Ectodermal cell (in vitro differentiated cells): Measurements from ENCODE around the gene MEGF8.

Experiments used
- H3K27ac ChIP-seq: 2 replicates; pipeline ENCODE4 v1.7.0; 2013; ENCODE audit warnings: mild to moderate bottlenecking, low read depth, low read length; ENCODE audit not compliant: insufficient read depth, poor library complexity, severe bottlenecking
- H3K27me3 ChIP-seq: 2 replicates; pipeline ENCODE4 v1.7.0; 2013; ENCODE audit warnings: mild to moderate bottlenecking, low read length; ENCODE audit not compliant: insufficient read depth, control insufficient read depth, poor library complexity, severe bottlenecking
- H3K36me3 ChIP-seq: one replicate; pipeline ENCODE4 v1.7.0; 2013; ENCODE audit warnings: low read length; ENCODE audit not compliant: control insufficient read depth, insufficient read depth
- H3K4me1 ChIP-seq: one replicate; pipeline ENCODE4 v1.7.0; 2013; ENCODE audit warnings: low read length; ENCODE audit not compliant: control insufficient read depth, insufficient read depth
- H3K4me3 ChIP-seq: 2 replicates; pipeline ENCODE4 v1.7.0; 2013; ENCODE audit warnings: low read depth, low read length, control low read depth; ENCODE audit not compliant: insufficient read depth
- H3K9me3 ChIP-seq: 2 replicates; pipeline ENCODE4 v1.7.0; 2013; ENCODE audit warnings: mild to moderate bottlenecking, low read length, moderate library complexity; ENCODE audit not compliant: control insufficient read depth
- WGBS, 2 experiments: methylation state at CpG; one replicate each; pipeline ENCODE4 v1.1.7; 2013; ENCODE audit warnings: missing lambda C conversion rate in 2 of 2; 5-methylcytosine and 5-hydroxymethylcytosine counted together

MEGF8 gene

GRCh38 chr19:42322305-42322704, 3.1 kb upstream of the MEGF8 start:
- Histone ChIP-seq H3K4me1 (peaks cover 5% of the 10 kb centered on the region), H3K27me3 (peaks cover 53% of the 10 kb centered on the region), H3K4me3 (no peak overlapping the region), H3K36me3 (no peaks in the 10 kb centered on the region), H3K9me3 (no peaks in the 10 kb centered on the region), H3K27ac (no peak overlapping the region)
- 83 to 87% methylated on average over 9 of the region's 9 CpGs for WGBS, 2 experiments

- Histone ChIP-seq H3K36me3 (no peaks in the 10 kb centered on the region), H3K27me3 (peaks cover 49% of the 10 kb centered on the region), H3K4me1 (peaks cover 5% of the 10 kb centered on the region), H3K4me3 (no peak overlapping the region), H3K9me3 (no peaks in the 10 kb centered on the region), H3K27ac (no peak overlapping the region)
- WGBS, 2 experiments: 9% methylated on average over 29 of the region's 29 CpGs
Observed at GRCh38 chr19:42323473-42323851, 2.0 kb upstream of the MEGF8 start.

- WGBS, 2 experiments: 3% methylated on average over 92 of the region's 92 CpGs
- H3K36me3 ChIP-seq: no peaks in the 10 kb centered on the region
- H3K27me3 ChIP-seq: peaks cover 49% of the 10 kb centered on the region
- no peaks in the 10 kb centered on the region for H3K9me3 ChIP-seq
- peaks cover 5% of the 10 kb centered on the region for H3K4me1 ChIP-seq
- H3K4me3 ChIP-seq: peak overlapping the region; percentile 8
- no peak overlapping the region for H3K27ac ChIP-seq
Observed at GRCh38 chr19:42323852-42324654, 1.4 kb upstream of the MEGF8 start.

- Histone ChIP-seq H3K4me3 (peak overlapping the region; percentile 8), H3K27me3 (peaks cover 49% of the 10 kb centered on the region), H3K9me3 (no peaks in the 10 kb centered on the region), H3K4me1 (peaks cover 5% of the 10 kb centered on the region), H3K36me3 (no peaks in the 10 kb centered on the region), H3K27ac (no peak overlapping the region)
- 3 to 4% methylated on average over 38 of the region's 38 CpGs for WGBS, 2 experiments
Observed at GRCh38 chr19:42324655-42325307, 654 bp upstream of the MEGF8 start.

- Histone ChIP-seq H3K27ac (no peak overlapping the region), H3K4me1 (peaks cover 5% of the 10 kb centered on the region), H3K9me3 (no peaks in the 10 kb centered on the region), H3K4me3 (peak overlapping the region; percentile 99), H3K36me3 (no peaks in the 10 kb centered on the region), H3K27me3 (peaks cover 40% of the 10 kb centered on the region)
- WGBS, 2 experiments: 10 to 13% methylated on average over 37 of the region's 37 CpGs
Observed at GRCh38 chr19:42325896-42326771, 699 bp downstream of the MEGF8 start.

GRCh38 chr19:42326969-42327368, 1.5 kb downstream of the MEGF8 start:
- H3K4me1 ChIP-seq: peaks cover 5% of the 10 kb centered on the region
- no peak overlapping the region for H3K4me3 ChIP-seq
- no peaks in the 10 kb centered on the region for H3K36me3 ChIP-seq
- H3K27ac ChIP-seq: no peak overlapping the region
- no peaks in the 10 kb centered on the region for H3K9me3 ChIP-seq
- H3K27me3 ChIP-seq: peaks cover 32% of the 10 kb centered on the region

- H3K27ac ChIP-seq: no peak overlapping the region
- H3K36me3 ChIP-seq: no peaks in the 10 kb centered on the region
- peaks cover 28% of the 10 kb centered on the region for H3K27me3 ChIP-seq
- no peaks in the 10 kb centered on the region for H3K9me3 ChIP-seq
- peaks cover 5% of the 10 kb centered on the region for H3K4me1 ChIP-seq
- H3K4me3 ChIP-seq: no peak overlapping the region
- 96 to 97% methylated on average over 5 of the region's 5 CpGs for WGBS, 2 experiments
Observed at GRCh38 chr19:42327381-42327780, 1.9 kb downstream of the MEGF8 start.

- H3K36me3 ChIP-seq: no peaks in the 10 kb centered on the region
- no peak overlapping the region for H3K27ac ChIP-seq
- 92 to 93% methylated on average over 1 of the region's 1 CpG for WGBS, 2 experiments
- H3K9me3 ChIP-seq: no peaks in the 10 kb centered on the region
- no peak overlapping the region for H3K4me3 ChIP-seq
- peaks cover 5% of the 10 kb centered on the region for H3K4me1 ChIP-seq
- H3K27me3 ChIP-seq: peaks cover 20% of the 10 kb centered on the region
Observed at GRCh38 chr19:42328106-42328505, 2.7 kb downstream of the MEGF8 start.

- Histone ChIP-seq H3K4me3 (no peak overlapping the region), H3K27ac (no peak overlapping the region), H3K9me3 (no peaks in the 10 kb centered on the region), H3K27me3 (peaks cover 13% of the 10 kb centered on the region), H3K36me3 (no peaks in the 10 kb centered on the region), H3K4me1 (peaks cover 5% of the 10 kb centered on the region)
- 82 to 88% methylated on average over 2 of the region's 2 CpGs for WGBS, 2 experiments
Observed at GRCh38 chr19:42328854-42329253, 3.4 kb downstream of the MEGF8 start.

- Histone ChIP-seq H3K9me3 (no peaks in the 10 kb centered on the region), H3K36me3 (no peaks in the 10 kb centered on the region), H3K4me3 (no peak overlapping the region), H3K27ac (no peak overlapping the region), H3K27me3 (no peaks in the 10 kb centered on the region), H3K4me1 (peaks cover 5% of the 10 kb centered on the region)
- 85 to 87% methylated on average over 2 of the region's 2 CpGs for WGBS, 2 experiments
Observed at GRCh38 chr19:42330241-42330711, 4.8 kb downstream of the MEGF8 start.
